Left ventricle myocardium superior (tissue), 1 donor: Measurements from ENCODE around the gene AUTS2. TPM values are rescaled to one million over a fixed set of nuclear protein-coding genes. Genes with fewer than 3 reads are reported as not detected.

Experiments used
- ATAC-seq: fragments of 200-7000 bp; cut with Tn5 transposase; one replicate; pipeline ENCODE4 v1.9.1; 2020; ENCODE audit warnings: mild to moderate bottlenecking, moderate library complexity
- DNase-seq: peaks from one replicate; pipeline ENCODE4 v3.0.0-alpha.2; 2020
- intact Hi-C: fragments of 100-400 bp; cut with micrococcal nuclease; formaldehyde crosslinking; loops from one replicate; pipeline ENCODE4 v1.11.0; 2022
- total RNA-seq: library from RNA; stranded (reverse); fragmentation: NEBNext Ultra II Directional; extraction: Animal tissue kit (Norgen Biotek cat#: 25700); gene quantifications from one replicate; pipeline ENCODE4 v1.2.1, GENCODE V29; 2021
- donor health status: DM: no; HTN: yes; CAD: no; lungs with severe emphysema.

Gene AUTS2
- total RNA-seq, 1 donor from 2014 or later = 7.9 TPM

DNA sequence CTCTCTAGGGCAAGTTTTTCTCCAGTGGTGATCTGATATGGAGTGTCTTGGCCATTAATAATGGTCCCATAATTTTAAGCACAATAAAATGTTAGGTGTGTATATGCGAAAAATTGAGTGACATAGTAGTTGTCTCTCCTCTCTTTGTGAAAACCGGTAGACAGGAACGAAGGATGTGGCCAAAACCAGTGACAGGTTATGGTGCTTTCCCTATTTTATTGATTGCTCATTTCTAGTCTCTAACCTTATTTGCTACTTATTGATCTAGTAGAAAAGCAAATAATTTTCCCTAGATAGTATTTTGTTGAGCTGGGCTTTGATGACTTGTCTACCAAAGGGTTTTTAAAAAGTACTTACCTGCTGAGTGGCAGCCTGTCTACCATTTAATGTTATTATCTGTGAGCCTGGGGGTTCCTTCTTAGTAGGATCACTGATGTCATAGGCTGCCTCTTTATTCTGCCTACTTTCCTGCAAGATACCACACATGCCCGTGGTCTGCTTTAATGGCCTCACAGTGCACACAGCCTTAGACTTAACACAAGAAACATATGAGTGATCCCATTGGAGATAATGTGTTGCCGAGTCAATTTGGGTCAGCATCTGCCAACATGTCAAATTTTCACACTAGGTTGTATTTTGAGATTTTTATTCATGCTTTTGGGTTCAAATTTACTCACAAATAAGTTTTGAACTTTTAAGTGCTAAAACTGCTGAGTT lies 100.0 kb downstream of the AUTS2 start:
- ATAC-seq (no peak), DNase-seq (no peak)
- intact Hi-C loops = no loop called here

DNA sequence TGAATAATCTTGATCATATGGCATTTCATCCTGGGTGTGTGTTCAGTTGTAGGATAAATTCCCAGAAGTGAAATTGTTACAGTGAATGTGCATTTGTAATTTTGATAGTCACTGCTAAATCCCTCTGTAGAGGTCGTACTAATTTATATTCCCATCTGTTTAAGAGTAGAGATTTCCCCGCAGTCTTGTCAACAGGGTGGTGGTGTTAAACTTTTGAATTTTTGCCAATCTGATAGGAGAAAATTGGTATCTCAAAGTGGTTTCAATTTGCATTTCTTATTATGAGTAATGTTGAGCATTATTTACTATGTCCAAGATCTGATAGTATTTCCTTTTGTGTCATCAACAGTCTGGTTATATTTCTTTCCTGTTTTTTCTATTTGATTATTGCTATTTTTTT lies 101.7 kb downstream of the AUTS2 start:
- intact Hi-C loops = no loop called here
- ATAC-seq = no peak
- DNase-seq = no peak

DNA sequence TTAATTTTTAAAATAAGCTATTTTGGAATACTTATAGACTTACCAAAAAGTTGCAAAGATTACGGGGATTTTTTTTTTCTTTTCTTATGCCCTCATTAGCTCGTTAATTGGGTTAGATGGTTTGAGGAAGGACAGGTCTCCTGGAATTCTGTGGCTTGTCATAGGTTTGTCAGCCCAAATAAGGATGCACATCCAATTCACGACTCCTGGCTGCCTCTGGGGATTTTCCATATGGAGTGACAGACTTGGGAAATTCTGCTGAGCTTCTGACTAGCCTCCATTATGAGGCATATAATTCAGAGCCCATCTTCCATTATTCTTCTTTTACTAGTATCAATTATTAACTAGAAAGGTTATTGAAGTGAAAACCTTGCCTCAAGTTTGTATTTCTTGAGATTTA lies 102.1 kb downstream of the AUTS2 start:
- DNase-seq (no peak), ATAC-seq (no peak)
- intact Hi-C loops = no loop called here

DNA sequence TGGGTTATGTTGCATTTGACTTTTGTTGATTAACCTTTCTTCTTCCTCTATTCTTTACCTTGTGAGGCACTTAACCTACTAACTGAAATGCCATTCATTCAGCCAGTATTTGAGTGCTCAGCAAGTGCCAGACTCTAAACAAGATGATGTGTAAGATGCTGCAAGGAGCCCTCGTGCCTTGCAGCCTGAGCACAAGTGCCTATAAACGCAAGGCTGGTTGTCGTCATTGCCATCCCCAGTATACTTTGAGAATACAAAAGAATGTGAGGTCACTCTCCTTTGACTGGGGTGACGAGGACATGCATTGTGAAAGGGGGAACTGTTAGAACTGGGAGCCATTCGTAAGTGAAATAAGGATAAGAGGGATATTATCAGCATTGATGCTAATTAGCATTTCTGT lies 103.0 kb downstream of the AUTS2 start:
- ATAC-seq (no peak), DNase-seq (no peak)
- intact Hi-C loops = no loop called here

DNA sequence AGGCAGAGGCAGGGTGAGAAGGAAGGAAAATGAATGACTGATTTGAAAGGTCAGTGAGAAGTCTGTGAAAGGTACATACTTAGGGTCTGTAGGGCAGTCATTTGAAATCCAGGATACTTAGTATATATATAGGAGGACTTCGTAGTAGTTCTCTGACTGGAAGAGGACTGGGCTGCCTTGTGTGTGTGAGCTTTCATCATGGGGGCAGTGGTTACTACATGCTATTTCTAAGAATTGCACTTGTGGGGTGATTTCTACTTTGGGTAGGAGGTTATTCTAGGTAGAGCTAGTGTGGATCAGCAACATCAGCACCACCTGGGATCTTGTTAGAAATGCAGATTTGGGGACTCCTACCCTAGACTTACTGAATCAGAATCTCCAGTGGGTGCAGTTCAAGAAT lies 104.1 kb downstream of the AUTS2 start:
- DNase-seq (no peak), ATAC-seq (no peak)
- intact Hi-C loops = no loop called here

DNA sequence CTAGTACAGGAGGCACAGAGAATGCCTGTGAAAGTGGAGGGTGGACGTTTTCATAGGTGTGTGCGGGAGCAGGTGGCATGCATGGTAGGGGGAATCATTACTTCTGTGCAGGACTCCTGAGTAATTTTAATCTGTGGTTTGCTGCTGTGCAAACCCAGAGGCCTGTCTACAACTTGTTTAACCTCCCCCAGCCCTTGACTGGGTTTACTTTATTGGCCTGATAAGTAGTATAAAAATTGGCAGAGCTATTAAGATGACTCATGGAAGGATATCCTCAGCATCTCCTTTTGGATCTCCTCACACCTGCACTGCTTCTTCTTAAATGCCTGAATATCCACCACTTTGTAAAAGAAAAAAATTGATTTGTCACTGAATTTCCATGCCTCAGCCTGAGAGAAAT lies 104.8 kb downstream of the AUTS2 start:
- no peak for ATAC-seq
- intact Hi-C loops = no loop called here
- DNase-seq = no peak

DNA sequence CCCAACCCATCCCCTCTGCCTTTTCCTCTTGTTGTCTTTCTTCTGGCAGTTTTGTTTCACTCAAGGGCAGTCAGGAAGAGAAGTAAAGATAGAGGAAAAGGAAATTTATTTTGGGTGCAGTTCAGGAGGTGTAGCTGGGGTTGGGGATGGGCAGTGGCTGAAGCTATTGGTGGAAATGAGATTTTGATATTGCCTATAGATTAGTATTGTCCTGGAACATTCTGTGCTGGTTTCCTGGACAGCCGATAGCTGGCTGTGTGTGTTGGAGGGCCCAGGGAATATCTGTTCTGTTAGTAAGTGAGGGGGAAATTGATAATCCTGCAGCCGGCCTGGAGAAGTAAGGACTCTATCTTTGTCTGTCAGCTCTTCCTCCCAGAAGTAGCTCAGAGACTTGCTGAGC lies 107.8 kb downstream of the AUTS2 start:
- DNase-seq = no peak
- no peak for ATAC-seq
- intact Hi-C loops = no loop called here

DNA sequence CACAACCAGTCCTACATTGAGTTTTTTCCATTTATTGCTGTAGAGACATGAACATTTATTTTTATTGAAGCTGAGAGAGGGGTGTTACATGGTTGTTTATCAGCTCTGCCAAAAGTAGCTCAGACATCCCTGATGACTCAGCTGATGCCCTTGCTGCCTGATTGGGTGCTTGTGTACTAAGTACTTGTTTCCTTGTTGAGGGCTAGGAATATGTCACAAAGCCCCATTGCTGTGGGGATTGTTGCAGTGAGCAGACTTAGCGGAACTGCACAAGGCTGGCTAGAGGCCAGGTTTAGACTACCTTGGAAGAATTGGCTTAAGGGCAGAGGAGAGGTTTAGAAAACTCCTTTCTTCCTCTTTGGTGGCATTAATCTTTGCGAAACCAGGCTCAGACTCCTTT lies 110.6 kb downstream of the AUTS2 start:
- intact Hi-C loops = no loop called here
- peak; percentile 24 for ATAC-seq

DNA sequence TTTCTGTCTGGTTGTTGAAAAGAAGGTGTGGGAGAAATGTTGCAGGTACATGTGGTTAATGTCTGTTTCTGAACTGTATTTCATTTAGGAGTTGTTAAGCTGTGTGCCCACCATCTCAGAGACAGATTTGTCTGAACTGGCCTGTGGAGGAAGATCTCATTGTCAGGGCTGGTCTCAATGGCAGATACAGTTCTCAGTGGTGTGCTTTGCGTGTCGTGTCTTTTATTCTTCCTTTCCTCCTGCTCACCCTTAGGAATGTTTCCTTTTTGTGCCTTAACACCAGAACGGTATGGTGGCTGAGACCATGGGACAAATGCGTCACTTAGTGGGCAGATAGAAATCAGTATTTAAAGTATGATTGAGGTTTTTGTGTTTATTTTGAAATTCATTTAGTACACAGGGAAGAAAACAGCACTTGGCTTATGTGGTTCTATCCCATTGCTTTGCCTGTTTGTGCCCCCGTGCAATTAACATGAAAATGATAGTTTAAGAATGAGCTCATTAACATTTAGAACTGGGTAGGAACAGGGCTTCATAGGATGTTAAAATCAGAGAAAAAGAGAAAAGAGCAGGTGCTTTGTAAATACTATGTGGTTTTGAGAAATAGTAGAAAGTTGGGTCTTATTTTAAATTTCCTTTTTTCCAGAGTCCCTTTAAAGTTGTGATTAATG lies 112.6 kb downstream of the AUTS2 start:
- intact Hi-C loops = no loop called here
- ATAC-seq = no peak
- no peak for DNase-seq

More for the DNA sequence above, 110.6 kb downstream of the AUTS2 start:
- no peak for DNase-seq

DNA sequence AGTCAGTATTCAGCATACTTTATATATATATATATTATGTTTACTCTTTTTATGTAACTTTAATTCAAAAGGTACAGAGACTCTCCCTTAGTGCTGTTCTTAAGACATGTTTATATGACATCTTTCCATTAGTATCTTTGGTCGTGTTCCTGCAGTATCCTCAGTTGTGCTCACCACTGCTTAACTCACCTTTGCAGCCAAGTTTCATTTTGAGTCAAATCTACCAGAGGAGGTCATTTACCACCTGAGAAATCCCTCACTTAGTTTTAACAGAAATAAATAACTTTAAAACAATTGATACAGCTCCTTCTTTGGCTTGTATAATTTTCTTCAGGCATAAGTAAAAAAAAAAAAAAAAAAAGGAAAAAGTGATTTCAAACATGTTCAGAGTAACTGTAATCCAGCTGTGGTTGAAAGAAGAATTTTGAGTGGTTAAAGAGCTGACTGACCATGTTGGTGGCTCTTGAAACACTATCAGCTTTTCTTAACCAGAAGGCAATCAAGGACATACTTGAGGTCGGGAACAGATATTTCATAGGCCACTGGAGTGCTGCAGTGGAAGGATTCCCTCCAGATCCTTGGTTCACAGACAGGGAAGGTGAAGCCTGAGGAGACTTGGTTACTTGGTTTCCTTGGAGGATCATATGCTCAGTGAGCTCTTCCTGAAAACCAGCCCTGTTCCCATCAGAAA lies 116.8 kb downstream of the AUTS2 start:
- ATAC-seq (no peak), DNase-seq (no peak)
- intact Hi-C loops = no loop called here

DNA sequence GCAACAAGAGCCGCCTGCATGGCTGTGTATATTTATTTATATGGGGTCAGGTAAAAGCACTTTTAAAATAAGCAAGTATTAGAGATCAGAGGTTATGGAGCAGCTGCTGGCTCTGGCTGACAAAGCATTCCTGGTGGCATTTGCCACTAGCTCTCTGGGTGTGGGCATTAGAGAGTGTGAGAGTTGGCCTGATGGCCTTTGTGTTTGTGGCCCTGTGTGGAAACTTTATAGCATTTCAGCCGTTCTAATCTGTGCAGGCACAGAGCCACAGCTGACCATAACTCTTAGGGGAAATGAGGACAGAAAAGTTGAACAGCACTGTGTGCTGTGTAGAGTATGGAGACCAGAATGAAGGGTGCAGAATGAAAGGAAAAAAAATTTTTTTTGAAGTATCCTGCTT lies 118.9 kb downstream of the AUTS2 start:
- intact Hi-C loops = no loop called here
- no peak for DNase-seq
- no peak for ATAC-seq

DNA sequence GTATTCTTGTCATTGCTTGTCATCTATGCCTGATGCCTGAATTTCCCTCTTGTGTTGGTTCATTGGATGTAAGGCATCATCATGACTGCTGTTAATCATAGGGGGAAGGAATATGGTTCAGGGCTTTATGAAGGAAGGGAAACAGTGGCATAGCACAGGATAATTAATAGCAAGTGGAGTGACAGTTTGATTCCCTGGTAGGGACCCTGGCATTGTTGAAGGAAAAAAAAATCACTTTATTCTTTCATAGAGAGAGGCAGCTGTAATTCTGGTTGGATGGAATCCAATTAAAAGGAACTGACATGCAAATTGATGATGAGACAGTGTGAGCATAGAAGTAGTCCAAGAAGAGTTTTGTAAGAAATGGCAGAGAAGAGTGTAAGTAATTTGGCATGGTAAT lies 121.4 kb downstream of the AUTS2 start:
- intact Hi-C loops = no loop called here
- ATAC-seq (no peak), DNase-seq (no peak)

DNA sequence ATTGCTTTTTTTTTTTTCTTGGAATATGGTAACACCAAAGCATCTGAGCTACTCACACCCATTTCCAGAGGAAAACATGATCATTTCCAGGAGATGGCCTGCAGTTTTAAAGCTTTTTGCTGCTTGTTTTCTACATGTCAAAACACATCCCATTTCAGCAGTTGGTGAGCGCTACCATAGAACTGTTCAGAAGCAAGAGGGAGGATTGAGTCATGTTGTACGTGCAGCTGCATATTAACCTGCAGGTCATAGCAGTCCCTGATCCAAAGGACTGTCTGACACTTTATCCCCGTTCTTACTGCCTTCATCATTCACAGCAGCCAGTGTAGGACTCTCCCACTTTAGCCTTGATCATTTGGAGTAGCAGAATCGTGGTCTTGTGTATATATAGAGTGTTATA lies 124.6 kb downstream of the AUTS2 start:
- DNase-seq (no peak), ATAC-seq (no peak)
- intact Hi-C loops = no loop called here

DNA sequence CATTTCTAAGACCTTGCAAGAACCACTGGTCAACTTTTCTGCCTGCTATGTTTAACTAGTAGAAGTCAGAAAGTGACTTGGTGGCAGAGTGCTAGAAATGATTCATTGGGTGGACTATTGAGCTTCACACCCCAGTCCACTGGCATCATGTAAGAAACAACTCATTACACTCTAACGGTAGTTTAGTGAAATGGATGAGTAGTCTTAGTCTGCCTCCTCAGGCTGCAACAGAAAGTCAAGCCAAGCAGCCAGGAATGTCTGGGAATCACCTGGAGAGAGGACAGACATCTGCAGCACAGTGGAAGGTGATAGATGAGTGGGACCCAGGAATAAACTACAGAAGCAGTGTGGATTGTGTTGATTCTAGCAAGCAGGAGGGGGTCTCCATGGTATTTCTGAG lies 125.4 kb downstream of the AUTS2 start:
- intact Hi-C loops = no loop called here
- ATAC-seq (no peak), DNase-seq (no peak)

DNA sequence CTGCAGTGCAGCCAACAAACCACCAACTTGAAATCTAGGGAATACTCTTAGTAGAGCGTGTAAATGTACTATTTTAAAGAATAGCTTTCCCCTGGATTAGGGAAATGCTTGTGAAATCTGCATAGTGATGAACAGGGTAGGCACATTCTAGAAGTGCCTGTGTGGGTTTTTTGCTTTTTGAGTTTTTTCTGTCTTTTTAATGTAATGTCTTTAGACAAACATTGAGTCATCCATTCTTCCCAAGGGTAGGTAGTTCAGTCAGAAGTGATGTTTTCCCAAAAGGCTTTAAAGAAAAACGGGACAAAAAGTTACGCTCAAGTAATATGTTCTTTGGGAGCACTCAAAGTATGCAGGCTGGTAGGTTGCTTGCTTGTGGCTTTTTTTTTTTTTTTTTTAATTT lies 130.0 kb downstream of the AUTS2 start:
- peak; percentile 37 for ATAC-seq
- intact Hi-C loops = no loop called here
- no peak for DNase-seq

DNA sequence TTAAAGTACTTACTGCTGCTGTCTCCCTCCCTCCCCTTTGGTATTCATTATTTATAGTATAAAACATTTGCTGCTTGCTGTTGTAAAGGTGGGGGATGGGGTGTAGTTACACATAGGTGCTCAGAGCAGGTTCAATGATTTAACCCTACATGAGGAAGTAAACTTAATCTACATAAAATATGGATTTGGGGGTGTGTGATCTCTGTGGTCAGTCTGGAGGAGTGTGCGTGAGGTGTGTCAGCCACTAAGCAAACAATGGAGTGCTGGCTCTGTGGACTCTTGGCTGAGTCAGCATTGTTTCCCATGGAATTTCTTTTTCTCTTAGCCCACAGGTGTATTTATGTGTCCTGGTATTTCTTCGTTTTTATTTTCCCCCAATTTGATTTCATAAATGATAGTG lies 133.9 kb downstream of the AUTS2 start:
- DNase-seq (no peak), ATAC-seq (no peak)
- intact Hi-C loops = no loop called here

DNA sequence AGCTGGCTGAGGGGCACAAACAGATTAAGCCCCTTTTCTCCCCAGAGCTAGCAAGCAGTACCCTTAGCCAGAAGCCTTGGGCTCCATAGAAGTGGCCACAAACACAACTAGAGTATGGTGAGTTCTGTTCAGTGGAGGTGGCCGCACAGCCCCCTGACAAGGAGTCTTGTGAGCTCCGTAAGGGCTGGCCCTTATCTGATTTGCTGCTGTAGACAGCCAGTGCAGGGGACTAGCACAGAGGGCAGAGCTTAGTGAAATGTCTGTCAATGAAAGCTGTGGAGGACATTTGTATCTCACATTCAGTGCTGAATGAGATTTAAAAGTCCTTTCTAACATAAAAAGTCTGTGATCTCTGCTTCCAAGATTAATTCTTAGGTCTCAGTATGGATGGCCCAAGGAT lies 137.3 kb downstream of the AUTS2 start:
- no peak for DNase-seq
- intact Hi-C loops = no loop called here
- ATAC-seq = no peak

DNA sequence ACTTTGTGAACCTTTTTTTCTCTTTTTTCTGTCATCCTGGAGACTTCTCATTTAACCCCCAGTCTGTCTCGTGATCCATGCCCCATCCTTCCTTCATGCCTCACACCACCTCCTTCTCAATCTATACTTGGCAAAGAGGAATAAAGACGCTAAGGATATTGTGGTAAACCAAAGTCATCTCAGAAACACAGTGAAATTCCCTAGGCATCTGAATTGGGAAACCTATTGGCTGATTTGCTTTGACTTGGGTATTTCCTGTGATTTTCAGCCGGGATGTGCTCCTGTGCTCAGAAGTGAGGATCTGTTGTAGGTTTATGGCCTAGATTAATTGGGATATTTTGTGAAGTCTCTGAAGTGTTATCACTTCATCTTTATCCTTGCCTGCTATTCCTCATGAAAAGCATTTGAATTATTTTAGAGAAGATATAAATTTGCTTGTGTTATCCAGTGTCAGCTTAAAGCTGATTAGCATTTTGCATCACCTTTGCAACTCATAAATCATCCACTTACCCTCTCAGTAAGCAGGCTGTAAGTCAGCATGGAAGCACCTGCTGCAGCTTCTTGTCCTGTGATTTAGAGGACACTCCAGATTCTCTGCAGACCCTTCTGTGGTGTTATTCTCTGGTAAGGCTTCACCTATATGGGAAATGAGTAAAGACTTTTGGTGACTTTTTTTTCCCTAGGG lies 138.0 kb downstream of the AUTS2 start:
- intact Hi-C loops = no loop called here
- DNase-seq (no peak), ATAC-seq (no peak)

DNA sequence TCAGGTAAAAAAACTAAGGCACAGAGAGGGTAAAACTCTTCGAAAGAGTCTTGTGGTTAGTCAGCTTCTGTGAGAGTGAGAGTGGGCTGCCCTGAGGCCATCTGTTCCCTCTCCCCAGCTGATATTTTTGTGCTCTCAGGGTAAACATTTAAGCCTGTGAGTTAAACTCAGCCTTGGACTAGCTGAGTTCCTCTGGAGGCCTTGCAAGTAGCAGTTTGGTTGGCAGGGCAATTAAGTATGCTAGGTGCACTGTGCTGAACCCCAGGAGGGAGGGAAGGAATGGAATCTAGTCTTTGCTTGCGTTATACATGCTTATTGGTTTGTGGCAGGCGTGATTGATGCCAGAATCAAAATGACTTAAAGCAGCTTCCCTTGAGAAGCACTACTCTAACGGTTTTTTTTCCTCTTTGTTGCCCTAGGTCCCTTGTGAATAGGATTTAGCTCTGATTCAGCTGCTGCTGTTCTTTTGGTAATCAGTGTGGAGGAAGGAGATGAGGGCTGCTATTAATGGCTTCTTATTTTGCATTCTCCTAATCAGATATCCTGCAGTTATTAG lies 140.2 kb downstream of the AUTS2 start:
- peak; percentile 45 for ATAC-seq
- intact Hi-C loops = no loop called here
- no peak for DNase-seq

DNA sequence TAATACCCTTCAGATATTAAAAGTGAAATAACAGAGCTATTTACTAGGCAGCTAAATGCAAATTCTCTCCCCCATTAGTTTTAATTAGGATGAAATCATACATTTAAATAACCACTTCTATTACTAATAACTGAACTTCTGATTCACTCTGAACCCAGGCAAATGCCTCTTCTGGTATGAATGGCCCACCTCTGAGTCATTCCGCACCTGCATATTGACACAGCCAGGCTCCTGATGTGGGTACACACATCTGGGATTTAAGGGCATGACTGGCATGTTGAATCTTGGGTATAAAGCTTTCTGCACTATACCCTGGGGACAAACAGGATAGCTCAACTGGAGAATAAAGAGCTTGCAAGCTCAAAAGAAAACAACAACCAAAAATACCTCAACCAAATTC lies 140.9 kb downstream of the AUTS2 start:
- ATAC-seq (no peak), DNase-seq (no peak)
- intact Hi-C loops = no loop called here
